Neuron (in vitro differentiated cells): Measurements from ENCODE around the gene OR1F1.
A peak's percentile ranks its signal among the peaks of the same experiment; 100 is the strongest.
"Not testable (repeated sequence)": the region's sequence is repeated elsewhere in the genome, so short reads cannot be mapped to it uniquely, and the experiment has no call there.

Experiments used
- H2AFZ ChIP-seq: one replicate; pipeline ENCODE4 v1.6.1; 2013; ENCODE audit warnings: low read depth, mild to moderate bottlenecking, inconsistent platforms, low read length, moderate library complexity
- H3K27me3 ChIP-seq: one replicate; pipeline ENCODE4 v1.6.1; 2013; ENCODE audit warnings: low read length; ENCODE audit not compliant: insufficient read depth
- H3K36me3 ChIP-seq: one replicate; pipeline ENCODE4 v1.6.1; 2013; ENCODE audit warnings: low read length; ENCODE audit not compliant: insufficient read depth
- H3K4me1 ChIP-seq: one replicate; pipeline ENCODE4 v1.6.1; 2013; ENCODE audit warnings: low read length; ENCODE audit not compliant: insufficient read depth
- H3K4me3 ChIP-seq: 2 replicates; pipeline ENCODE4 v1.5.1; 2013; ENCODE audit warnings: mild to moderate bottlenecking, low read length, moderate library complexity
- H3K9me3 ChIP-seq: one replicate; pipeline ENCODE4 v1.6.1; 2013; ENCODE audit warnings: low read length

The OR1F1 gene

GRCh38 chr16:3157229-3158025 lies 30.6 kb upstream of the OR1F1 start:
- H3K4me3 ChIP-seq, result peak overlapping the region; percentile 55
- H3K4me1 ChIP-seq, result peaks cover 3% of the 10 kb centered on the region
- H3K27me3 ChIP-seq, result peaks cover 3% of the 10 kb centered on the region
- no peaks in the 10 kb centered on the region for H3K36me3 ChIP-seq
- H3K9me3 ChIP-seq, result no peaks in the 10 kb centered on the region
- H2AFZ ChIP-seq, result peak overlapping the region; percentile 81

- H3K36me3 ChIP-seq, result no peaks in the 10 kb centered on the region
- H3K4me1 ChIP-seq, result peaks cover 3% of the 10 kb centered on the region
- H3K9me3 ChIP-seq, result no peaks in the 10 kb centered on the region
- H3K27me3 ChIP-seq, result peaks cover 3% of the 10 kb centered on the region
- peak overlapping the region; percentile 55 for H3K4me3 ChIP-seq
- H2AFZ ChIP-seq, result peak overlapping the region; percentile 81
These were observed 29.9 kb upstream of the OR1F1 start for GRCh38 chr16:3158026-3158509.

- no peaks in the 10 kb centered on the region for H3K36me3 ChIP-seq
- H3K27me3 ChIP-seq, result peaks cover 7% of the 10 kb centered on the region
- H3K4me1 ChIP-seq, result peaks cover 3% of the 10 kb centered on the region
- H2AFZ ChIP-seq, result peak overlapping the region; percentile 81
- H3K4me3 ChIP-seq, result peak overlapping the region; percentile 55
- H3K9me3 ChIP-seq, result no peaks in the 10 kb centered on the region
These were observed 29.3 kb upstream of the OR1F1 start for GRCh38 chr16:3158510-3159314.

GRCh38 chr16:3161235-3162018 lies 26.6 kb upstream of the OR1F1 start:
- no peaks in the 10 kb centered on the region for H3K9me3 ChIP-seq
- no peaks in the 10 kb centered on the region for H3K36me3 ChIP-seq
- no peak overlapping the region for H3K4me3 ChIP-seq
- peaks cover 3% of the 10 kb centered on the region for H3K4me1 ChIP-seq
- H2AFZ ChIP-seq, result no peak overlapping the region
- H3K27me3 ChIP-seq, result peaks cover 7% of the 10 kb centered on the region

- Histone ChIP-seq H3K36me3 (no peaks in the 10 kb centered on the region), H3K27me3 (peaks cover 19% of the 10 kb centered on the region), H3K9me3 (no peaks in the 10 kb centered on the region), H3K4me3 (no peak overlapping the region), H2AFZ (no peak overlapping the region), H3K4me1 (no peaks in the 10 kb centered on the region)
These were observed 23.6 kb upstream of the OR1F1 start for GRCh38 chr16:3164121-3164991.

- Histone ChIP-seq H3K4me3 (no peak overlapping the region), H3K4me1 (no peaks in the 10 kb centered on the region), H2AFZ (no peak overlapping the region), H3K9me3 (no peaks in the 10 kb centered on the region), H3K36me3 (no peaks in the 10 kb centered on the region), H3K27me3 (peaks cover 26% of the 10 kb centered on the region)
These were observed 22.7 kb upstream of the OR1F1 start for GRCh38 chr16:3165111-3165822.

- H3K36me3 ChIP-seq, result no peaks in the 10 kb centered on the region
- no peaks in the 10 kb centered on the region for H3K9me3 ChIP-seq
- H3K4me3 ChIP-seq, result no peak overlapping the region
- no peak overlapping the region for H2AFZ ChIP-seq
- H3K27me3 ChIP-seq, result peaks cover 38% of the 10 kb centered on the region
- H3K4me1 ChIP-seq, result peaks cover 7% of the 10 kb centered on the region
These were observed 21.5 kb upstream of the OR1F1 start for GRCh38 chr16:3166505-3166886.

GRCh38 chr16:3168729-3169128 lies 19.3 kb upstream of the OR1F1 start:
- H3K4me3 ChIP-seq, H3K4me1 ChIP-seq, H3K36me3 ChIP-seq, H3K9me3 ChIP-seq, H2AFZ ChIP-seq: not testable (repeated sequence)
- H3K27me3 ChIP-seq, result peaks cover 50% of the 10 kb centered on the region

GRCh38 chr16:3170440-3171180 lies 17.4 kb upstream of the OR1F1 start:
- peaks cover 66% of the 10 kb centered on the region for H3K27me3 ChIP-seq
- peaks cover 14% of the 10 kb centered on the region for H3K4me1 ChIP-seq
- H3K9me3 ChIP-seq, result no peaks in the 10 kb centered on the region
- peak overlapping the region; percentile 3 for H2AFZ ChIP-seq
- no peaks in the 10 kb centered on the region for H3K36me3 ChIP-seq
- peak overlapping the region; percentile 23 for H3K4me3 ChIP-seq

GRCh38 chr16:3171181-3171854 lies 16.7 kb upstream of the OR1F1 start:
- Histone ChIP-seq H3K4me3 (peak overlapping the region; percentile 23), H3K27me3 (peaks cover 71% of the 10 kb centered on the region), H3K4me1 (peaks cover 14% of the 10 kb centered on the region), H2AFZ (no peak overlapping the region), H3K9me3 (no peaks in the 10 kb centered on the region), H3K36me3 (no peaks in the 10 kb centered on the region)
